SK-N-SH (cell line): Measurements from ENCODE around the gene CYP11A1. TPM values are rescaled to one million over a fixed set of nuclear protein-coding genes. Genes with fewer than 3 reads are reported as not detected.

Experiments
- CTCF ChIA-PET: fragments of 300-600, 350-600 bp; formaldehyde crosslinking; extraction: SDS; loops from one replicate; lab custom pipeline; 2021; lab: Yijun Ruan, JAX
- POLR2A ChIA-PET: fragments of 350-600 bp; sonication (Branson Sonifier 250); formaldehyde crosslinking; extraction: SDS; loops from one replicate; lab custom pipeline; 2020; ENCODE audit warnings: antibody characterized with exemption, inconsistent platforms; lab: Yijun Ruan, JAX
- DNase-seq: peaks from one replicate; pipeline ENCODE4 v3.0.0; 2012
- H2AFZ ChIP-seq: fragments of 200-600 bp; sonication (generic); 2 replicates; pipeline ENCODE4 v1.8.1; 2016; ENCODE audit warnings: antibody characterized with exemption, mild to moderate bottlenecking, low read depth
- H3F3A ChIP-seq: fragments of 200-600 bp; sonication (generic); replicated peaks from 2 replicates; pipeline ENCODE3; 2016; ENCODE audit warnings: antibody characterized with exemption, mild to moderate bottlenecking; ENCODE audit not compliant: insufficient read depth
- H3K27ac ChIP-seq, 2 experiments: fragments of 200-500 bp in 1 of 2; fragments of 200-600 bp in 1 of 2; sonication (Bioruptor generic) in 1 of 2; sonication (generic), shearing (Covaris generic) in 1 of 2; 2 replicates each; pipeline versions ENCODE4 v1.5.1 to v1.6.1; 2014 to 2016; ENCODE audit warnings: low read depth in 2 of 2, inconsistent platforms in 1 of 2, low read length in 1 of 2, mild to moderate bottlenecking in 1 of 2, mixed read lengths in 1 of 2
- H3K27me3 ChIP-seq: fragments of 200-600 bp; sonication (generic), shearing (Covaris generic); 2 replicates; pipeline ENCODE4 v1.6.1; 2016; ENCODE audit warnings: mixed run types; ENCODE audit not compliant: insufficient read depth
- H3K36me3 ChIP-seq, 2 experiments: fragments of 200-500 bp in 1 of 2; fragments of 200-600 bp in 1 of 2; sonication (Bioruptor generic) in 1 of 2; sonication (generic) in 1 of 2; replicated peaks in 1 of 2; 2 replicates each; pipeline versions ENCODE3 to v1.5.1; 2014 to 2016; ENCODE audit warnings: low read length in 1 of 2, mild to moderate bottlenecking in 1 of 2; ENCODE audit not compliant: insufficient read depth in 2 of 2, control insufficient read depth in 1 of 2
- H3K4me1 ChIP-seq, 2 experiments: fragments of 200-500 bp in 1 of 2; fragments of 200-600 bp in 1 of 2; sonication (Bioruptor generic) in 1 of 2; sonication (generic), shearing (Covaris generic) in 1 of 2; 2 replicates each; pipeline versions ENCODE4 v1.5.1 to v1.6.1; 2014 to 2016; ENCODE audit warnings: low read depth in 1 of 2, low read length in 1 of 2, mixed run types in 1 of 2; ENCODE audit not compliant: insufficient read depth in 2 of 2, control insufficient read depth in 1 of 2
- H3K4me2 ChIP-seq: fragments of 200-600 bp; sonication (generic), shearing (Covaris generic); 2 replicates; pipeline ENCODE4 v1.6.1; 2017; ENCODE audit warnings: mixed run types
- H3K4me3 ChIP-seq, 2 experiments: fragments of 200-500 bp in 1 of 2; fragments of 200-600 bp in 1 of 2; sonication (Bioruptor generic) in 1 of 2; sonication (generic), shearing (Covaris generic) in 1 of 2; 2 replicates each; pipeline versions ENCODE4 v1.5.1 to v1.8.1; 2014 to 2016; ENCODE audit warnings: low read depth in 2 of 2, inconsistent platforms in 1 of 2, low read length in 1 of 2, mild to moderate bottlenecking in 1 of 2, mixed read lengths in 1 of 2, moderate library complexity in 1 of 2
- H3K79me2 ChIP-seq: fragments of 200-600 bp; sonication (generic); 2 replicates; pipeline ENCODE4 v1.8.1; 2017; ENCODE audit warnings: mild to moderate bottlenecking; ENCODE audit not compliant: insufficient read depth
- H3K9ac ChIP-seq: fragments of 200-600 bp; sonication (generic); 2 replicates; pipeline ENCODE4 v1.6.1; 2017; ENCODE audit warnings: mixed run types
- H3K9me2 ChIP-seq: fragments of 200-600 bp; sonication (generic); 2 replicates; pipeline ENCODE4 v1.6.1; 2017; ENCODE audit warnings: mixed run types
- H3K9me3 ChIP-seq: fragments of 200-600 bp; sonication (generic); 2 replicates; pipeline ENCODE4 v1.6.1; 2017; ENCODE audit warnings: mixed run types, mild to moderate bottlenecking, moderate library complexity
- H4K20me1 ChIP-seq: fragments of 200-600 bp; sonication (generic); 2 replicates; pipeline ENCODE4 v1.6.1; 2017; ENCODE audit warnings: mild to moderate bottlenecking, mixed run types; ENCODE audit not compliant: insufficient read depth
- ELF1 ChIP-seq: IDR thresholded peaks from 2 replicates; pipeline ENCODE4 v1.4.0; 2012
- EP300 ChIP-seq, 2 experiments: IDR thresholded peaks; 2 replicates each; pipeline versions ENCODE4 v1.4.0 to v1.6.1; 2012; ENCODE audit warnings: borderline replicate concordance in 1 of 2, low read depth in 1 of 2, low read length in 1 of 2
- EZH2phosphoT487 ChIP-seq: fragments of 200-600 bp; sonication (generic); IDR thresholded peaks from 2 replicates; pipeline ENCODE4 v1.6.1; 2017; ENCODE audit warnings: low read depth, mixed run types, mild to moderate bottlenecking, antibody characterized with exemption, moderate library complexity, borderline replicate concordance
- FOSL2 ChIP-seq: IDR thresholded peaks from 2 replicates; pipeline ENCODE4 v1.4.0; 2012; ENCODE audit warnings: low read depth, mild to moderate bottlenecking, moderate library complexity, borderline replicate concordance
- FOXJ3 ChIP-seq: sonication (generic); formaldehyde crosslinking; IDR thresholded peaks from 2 replicates; pipeline ENCODE4 v1.5.1; 2020; ENCODE audit warnings: mild to moderate bottlenecking, missing genetic modification reagents
- GABPA ChIP-seq: IDR thresholded peaks from 2 replicates; pipeline ENCODE4 v1.4.0; 2012; ENCODE audit warnings: low read depth, mild to moderate bottlenecking
- GATA2 ChIP-seq: sonication (generic); formaldehyde crosslinking; IDR thresholded peaks from 2 replicates; pipeline ENCODE4 v1.5.0; 2020; ENCODE audit warnings: mild to moderate bottlenecking, missing genetic modification reagents
- JUND ChIP-seq: IDR thresholded peaks from 2 replicates; pipeline ENCODE4 v1.4.0; 2012
- MXI1 ChIP-seq: IDR thresholded peaks from 2 replicates; pipeline ENCODE4 v1.6.1; 2012; ENCODE audit warnings: mild to moderate bottlenecking, low read depth, low read length, improper control_type of control experiment
- RAD21 ChIP-seq: IDR thresholded peaks from 2 replicates; pipeline ENCODE4 v1.6.1; 2012; ENCODE audit warnings: mild to moderate bottlenecking, low read length
- SMC3 ChIP-seq: IDR thresholded peaks from 2 replicates; pipeline ENCODE4 v1.6.1; 2012; ENCODE audit warnings: low read depth, low read length, improper control_type of control experiment
- TAF1 ChIP-seq: IDR thresholded peaks from 2 replicates; pipeline ENCODE4 v1.6.1; 2012; ENCODE audit warnings: low read depth, mild to moderate bottlenecking, low read length, moderate library complexity, borderline replicate concordance
- TCF12 ChIP-seq: IDR thresholded peaks from 2 replicates; pipeline ENCODE4 v1.4.0; 2012
- YY1 ChIP-seq: IDR thresholded peaks from 2 replicates; pipeline ENCODE4 v1.4.0; 2012; ENCODE audit warnings: low read depth, mild to moderate bottlenecking
- WGBS: methylation state at CpG from one replicate; pipeline ENCODE4 v1.1.6; 2017; ENCODE audit warnings: low lambda C conversion rate; 5-methylcytosine and 5-hydroxymethylcytosine counted together
- polyA plus RNA-seq, 3 experiments: library from polyadenylated mRNA; depleted of rRNA; stranded (reverse); fragments of >200 nt; gene quantifications; 2 replicates each; pipeline ENCODE4 v1.2.3, GENCODE V29; 2012
- TF ChIP-seq, protein P1 (sequence below): fragments of 150-350 bp; IDR thresholded peaks from 2 replicates; pipeline ENCODE4 v1.6.1; 2016; ENCODE audit warnings: mild to moderate bottlenecking, low read depth, low read length
- TF ChIP-seq, protein P2 (sequence below): fragments of 150-350 bp; IDR thresholded peaks from 2 replicates; pipeline ENCODE4 v1.6.1; 2017; ENCODE audit warnings: antibody characterized with exemption, low read length, low read depth, borderline replicate concordance
- TF ChIP-seq, protein P3 (sequence below): IDR thresholded peaks from 2 replicates; pipeline ENCODE4; 2012
- TF ChIP-seq, protein P4 (sequence below): fragments of 200-600 bp; sonication (generic); IDR thresholded peaks from 2 replicates; pipeline ENCODE4 v1.6.1; 2017; ENCODE audit warnings: antibody characterized with exemption, mild to moderate bottlenecking, moderate library complexity
- TF ChIP-seq, protein P5 (sequence below): IDR thresholded peaks from 2 replicates; pipeline ENCODE4 v1.6.1; 2012; ENCODE audit warnings: mild to moderate bottlenecking, low read depth, low read length, moderate library complexity
- TF ChIP-seq, protein P6 (sequence below): IDR thresholded peaks from 2 replicates; pipeline ENCODE4 v1.4.0; 2012; ENCODE audit warnings: low read depth, borderline replicate concordance

Gene CYP11A1
- polyA plus RNA-seq, 1 of the 3 experiments (the other 2 are of a cell fraction): 0.08 TPM

DNA sequence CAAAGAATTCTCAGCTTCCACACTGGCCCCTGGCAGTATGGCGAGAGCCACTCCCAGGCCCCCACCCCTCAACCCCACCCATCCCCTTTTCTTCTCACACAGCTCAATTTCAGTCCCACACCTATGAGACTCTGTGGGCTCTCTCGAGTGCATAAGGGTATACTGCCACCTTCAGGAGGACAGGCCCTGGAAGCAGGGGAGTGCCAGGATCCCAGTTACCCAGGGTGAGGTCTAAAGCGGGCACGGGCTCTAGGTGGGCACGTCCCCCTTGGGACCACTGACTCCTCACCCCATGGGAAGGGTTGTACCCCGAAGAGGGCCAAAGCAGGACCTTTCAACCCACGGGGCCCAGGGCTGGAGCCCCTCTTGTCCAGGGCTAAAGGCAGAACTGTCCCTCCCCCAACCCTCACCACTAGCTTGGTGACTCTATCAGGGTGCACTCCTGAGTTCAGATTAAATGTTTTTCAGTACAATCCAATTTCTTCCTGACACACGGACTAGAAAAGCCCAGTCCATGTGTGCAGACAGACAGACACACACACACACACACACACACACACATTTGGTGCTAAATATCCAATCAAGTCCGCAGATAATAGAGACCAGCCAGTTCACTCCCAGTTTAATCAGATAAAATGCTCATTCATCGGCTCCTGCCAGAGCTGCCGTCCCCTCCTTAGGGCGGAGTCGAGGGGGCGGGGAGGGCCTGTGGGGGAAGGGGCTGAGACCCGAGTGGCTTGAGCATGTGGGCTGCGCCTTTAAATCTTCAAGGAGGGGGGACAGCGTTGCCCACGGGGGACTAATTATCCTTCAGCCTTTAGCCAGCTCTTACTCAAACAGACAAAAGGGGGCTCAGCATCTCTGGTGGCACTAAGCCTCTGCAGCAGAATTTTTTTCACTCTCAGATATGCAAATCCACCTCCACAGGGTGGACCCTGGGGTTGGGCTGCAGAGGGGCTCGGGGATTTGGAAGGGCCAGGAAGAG is 59.3 kb downstream of the CYP11A1 start:
- Histone ChIP-seq H2AFZ (no peak overlapping the region), H3K4me1 (peaks cover 0 to 64% of the 10 kb centered on the region in 2 experiments; a peak in 2 of 4 replicates), H3K4me2 (peak overlapping the region; percentile 63; the same call in 1 of the 2 replicates), H3K9me3 (no peaks in the 10 kb centered on the region), H3K79me2 (no peaks in the 10 kb centered on the region), H4K20me1 (no peaks in the 10 kb centered on the region), H3K9me2 (no peaks in the 10 kb centered on the region), H3K9ac (no peak overlapping the region), H3F3A (no peaks in the 10 kb centered on the region), H3K4me3 (peak overlapping the region in 1 of 2 experiments; percentile 13; a peak in 1 of 4 replicates), H3K27me3 (no peaks in the 10 kb centered on the region), H3K36me3 (no peaks in the 10 kb centered on the region), H3K27ac (peak overlapping the region in 1 of 2 experiments; percentile 95; a peak in 2 of 4 replicates)
- DNase-seq: peak; percentile 87
- WGBS: 8% methylated on average over 15 of the region's 19 CpGs
- ChIA-PET CTCF (interaction anchor here (0.5 to 8.4 kb wide), 84 partner anchors 9 to 966 kb away, joined by 3 to 265 read pairs (median 5); partner anchors contain the start of genes CCDC33, CYP11A1, ISLR and ISLR2), POLR2A (interaction anchor here (0.7 to 2.3 kb wide), 7 partner anchors 16 to 178 kb away, joined by 3 to 9 read pairs (median 5); partner anchors contain the start of gene ISLR2)
- TF ChIP-seq YY1: no peak
- TF ChIP-seq TAF1: no peak
- TF ChIP-seq GABPA: no peak
- TF ChIP-seq, protein P1, sequence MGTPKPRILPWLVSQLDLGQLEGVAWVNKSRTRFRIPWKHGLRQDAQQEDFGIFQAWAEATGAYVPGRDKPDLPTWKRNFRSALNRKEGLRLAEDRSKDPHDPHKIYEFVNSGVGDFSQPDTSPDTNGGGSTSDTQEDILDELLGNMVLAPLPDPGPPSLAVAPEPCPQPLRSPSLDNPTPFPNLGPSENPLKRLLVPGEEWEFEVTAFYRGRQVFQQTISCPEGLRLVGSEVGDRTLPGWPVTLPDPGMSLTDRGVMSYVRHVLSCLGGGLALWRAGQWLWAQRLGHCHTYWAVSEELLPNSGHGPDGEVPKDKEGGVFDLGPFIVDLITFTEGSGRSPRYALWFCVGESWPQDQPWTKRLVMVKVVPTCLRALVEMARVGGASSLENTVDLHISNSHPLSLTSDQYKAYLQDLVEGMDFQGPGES: no peak
- no peak for TF ChIP-seq TCF12
- peak; percentile 59; the same call in 1 of the 2 replicates for TF ChIP-seq GATA2 (CRISPR knock-in tag)
- TF ChIP-seq, protein P2, sequence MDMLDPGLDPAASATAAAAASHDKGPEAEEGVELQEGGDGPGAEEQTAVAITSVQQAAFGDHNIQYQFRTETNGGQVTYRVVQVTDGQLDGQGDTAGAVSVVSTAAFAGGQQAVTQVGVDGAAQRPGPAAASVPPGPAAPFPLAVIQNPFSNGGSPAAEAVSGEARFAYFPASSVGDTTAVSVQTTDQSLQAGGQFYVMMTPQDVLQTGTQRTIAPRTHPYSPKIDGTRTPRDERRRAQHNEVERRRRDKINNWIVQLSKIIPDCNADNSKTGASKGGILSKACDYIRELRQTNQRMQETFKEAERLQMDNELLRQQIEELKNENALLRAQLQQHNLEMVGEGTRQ: no peak
- TF ChIP-seq, protein P3, sequence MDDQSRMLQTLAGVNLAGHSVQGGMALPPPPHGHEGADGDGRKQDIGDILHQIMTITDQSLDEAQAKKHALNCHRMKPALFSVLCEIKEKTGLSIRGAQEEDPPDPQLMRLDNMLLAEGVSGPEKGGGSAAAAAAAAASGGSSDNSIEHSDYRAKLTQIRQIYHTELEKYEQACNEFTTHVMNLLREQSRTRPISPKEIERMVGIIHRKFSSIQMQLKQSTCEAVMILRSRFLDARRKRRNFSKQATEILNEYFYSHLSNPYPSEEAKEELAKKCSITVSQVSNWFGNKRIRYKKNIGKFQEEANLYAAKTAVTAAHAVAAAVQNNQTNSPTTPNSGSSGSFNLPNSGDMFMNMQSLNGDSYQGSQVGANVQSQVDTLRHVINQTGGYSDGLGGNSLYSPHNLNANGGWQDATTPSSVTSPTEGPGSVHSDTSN: no peak
- no peak for TF ChIP-seq FOSL2
- no peak for TF ChIP-seq ELF1
- TF ChIP-seq EP300 (IDR thresholded peaks at IDR 0.05; ENCODE audit: borderline replicate concordance in 1 of 2, low read depth in 1 of 2, low read length in 1 of 2): no peak; a peak in 1 of 4 replicates
- peak; percentile 90 for TF ChIP-seq RAD21
- TF ChIP-seq, protein P4, sequence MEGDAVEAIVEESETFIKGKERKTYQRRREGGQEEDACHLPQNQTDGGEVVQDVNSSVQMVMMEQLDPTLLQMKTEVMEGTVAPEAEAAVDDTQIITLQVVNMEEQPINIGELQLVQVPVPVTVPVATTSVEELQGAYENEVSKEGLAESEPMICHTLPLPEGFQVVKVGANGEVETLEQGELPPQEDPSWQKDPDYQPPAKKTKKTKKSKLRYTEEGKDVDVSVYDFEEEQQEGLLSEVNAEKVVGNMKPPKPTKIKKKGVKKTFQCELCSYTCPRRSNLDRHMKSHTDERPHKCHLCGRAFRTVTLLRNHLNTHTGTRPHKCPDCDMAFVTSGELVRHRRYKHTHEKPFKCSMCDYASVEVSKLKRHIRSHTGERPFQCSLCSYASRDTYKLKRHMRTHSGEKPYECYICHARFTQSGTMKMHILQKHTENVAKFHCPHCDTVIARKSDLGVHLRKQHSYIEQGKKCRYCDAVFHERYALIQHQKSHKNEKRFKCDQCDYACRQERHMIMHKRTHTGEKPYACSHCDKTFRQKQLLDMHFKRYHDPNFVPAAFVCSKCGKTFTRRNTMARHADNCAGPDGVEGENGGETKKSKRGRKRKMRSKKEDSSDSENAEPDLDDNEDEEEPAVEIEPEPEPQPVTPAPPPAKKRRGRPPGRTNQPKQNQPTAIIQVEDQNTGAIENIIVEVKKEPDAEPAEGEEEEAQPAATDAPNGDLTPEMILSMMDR: peak; percentile 77
- TF ChIP-seq, protein P5, sequence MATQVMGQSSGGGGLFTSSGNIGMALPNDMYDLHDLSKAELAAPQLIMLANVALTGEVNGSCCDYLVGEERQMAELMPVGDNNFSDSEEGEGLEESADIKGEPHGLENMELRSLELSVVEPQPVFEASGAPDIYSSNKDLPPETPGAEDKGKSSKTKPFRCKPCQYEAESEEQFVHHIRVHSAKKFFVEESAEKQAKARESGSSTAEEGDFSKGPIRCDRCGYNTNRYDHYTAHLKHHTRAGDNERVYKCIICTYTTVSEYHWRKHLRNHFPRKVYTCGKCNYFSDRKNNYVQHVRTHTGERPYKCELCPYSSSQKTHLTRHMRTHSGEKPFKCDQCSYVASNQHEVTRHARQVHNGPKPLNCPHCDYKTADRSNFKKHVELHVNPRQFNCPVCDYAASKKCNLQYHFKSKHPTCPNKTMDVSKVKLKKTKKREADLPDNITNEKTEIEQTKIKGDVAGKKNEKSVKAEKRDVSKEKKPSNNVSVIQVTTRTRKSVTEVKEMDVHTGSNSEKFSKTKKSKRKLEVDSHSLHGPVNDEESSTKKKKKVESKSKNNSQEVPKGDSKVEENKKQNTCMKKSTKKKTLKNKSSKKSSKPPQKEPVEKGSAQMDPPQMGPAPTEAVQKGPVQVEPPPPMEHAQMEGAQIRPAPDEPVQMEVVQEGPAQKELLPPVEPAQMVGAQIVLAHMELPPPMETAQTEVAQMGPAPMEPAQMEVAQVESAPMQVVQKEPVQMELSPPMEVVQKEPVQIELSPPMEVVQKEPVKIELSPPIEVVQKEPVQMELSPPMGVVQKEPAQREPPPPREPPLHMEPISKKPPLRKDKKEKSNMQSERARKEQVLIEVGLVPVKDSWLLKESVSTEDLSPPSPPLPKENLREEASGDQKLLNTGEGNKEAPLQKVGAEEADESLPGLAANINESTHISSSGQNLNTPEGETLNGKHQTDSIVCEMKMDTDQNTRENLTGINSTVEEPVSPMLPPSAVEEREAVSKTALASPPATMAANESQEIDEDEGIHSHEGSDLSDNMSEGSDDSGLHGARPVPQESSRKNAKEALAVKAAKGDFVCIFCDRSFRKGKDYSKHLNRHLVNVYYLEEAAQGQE: no peak
- TF ChIP-seq JUND: no peak
- TF ChIP-seq EZH2phosphoT487: no peak
- TF ChIP-seq, protein P6, sequence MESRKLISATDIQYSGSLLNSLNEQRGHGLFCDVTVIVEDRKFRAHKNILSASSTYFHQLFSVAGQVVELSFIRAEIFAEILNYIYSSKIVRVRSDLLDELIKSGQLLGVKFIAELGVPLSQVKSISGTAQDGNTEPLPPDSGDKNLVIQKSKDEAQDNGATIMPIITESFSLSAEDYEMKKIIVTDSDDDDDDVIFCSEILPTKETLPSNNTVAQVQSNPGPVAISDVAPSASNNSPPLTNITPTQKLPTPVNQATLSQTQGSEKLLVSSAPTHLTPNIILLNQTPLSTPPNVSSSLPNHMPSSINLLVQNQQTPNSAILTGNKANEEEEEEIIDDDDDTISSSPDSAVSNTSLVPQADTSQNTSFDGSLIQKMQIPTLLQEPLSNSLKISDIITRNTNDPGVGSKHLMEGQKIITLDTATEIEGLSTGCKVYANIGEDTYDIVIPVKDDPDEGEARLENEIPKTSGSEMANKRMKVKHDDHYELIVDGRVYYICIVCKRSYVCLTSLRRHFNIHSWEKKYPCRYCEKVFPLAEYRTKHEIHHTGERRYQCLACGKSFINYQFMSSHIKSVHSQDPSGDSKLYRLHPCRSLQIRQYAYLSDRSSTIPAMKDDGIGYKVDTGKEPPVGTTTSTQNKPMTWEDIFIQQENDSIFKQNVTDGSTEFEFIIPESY: no peak
- TF ChIP-seq FOXJ3: no peak
- TF ChIP-seq SMC3: peak; percentile 80
- TF ChIP-seq MXI1: no peak; the same call in 1 of the 2 replicates
